Kasumi-1 (cell line): ENCODE results near the gene FAM227B.
"Not testable (repeated sequence)": the region's sequence is repeated elsewhere in the genome, so short reads cannot be mapped to it uniquely, and the experiment has no call there.

Experiments
- DNase-seq, 2 experiments: peaks; one replicate each; lab custom pipeline; 2025; lab: John Stamatoyannopoulos, UW

The FAM227B gene

GRCh38 chr15:49372366-49372765, 248.3 kb downstream of the FAM227B start:
- no peak for DNase-seq

- peak; percentile 31 to 37 for DNase-seq
Measured at GRCh38 chr15:49370782-49371181, 249.8 kb downstream of the FAM227B start.

- DNase-seq: no peak
Measured at GRCh38 chr15:49366496-49366895, 254.1 kb downstream of the FAM227B start.

GRCh38 chr15:49361370-49361769, 259.2 kb downstream of the FAM227B start:
- no peak for DNase-seq

GRCh38 chr15:49354439-49354838, 266.2 kb downstream of the FAM227B start:
- DNase-seq: not testable (repeated sequence)

- DNase-seq: no peak
Measured at GRCh38 chr15:49343546-49343945, 277.1 kb downstream of the FAM227B start.

- DNase-seq: no peak
Measured at GRCh38 chr15:49339656-49340055, 281.0 kb downstream of the FAM227B start.

GRCh38 chr15:49331951-49332350, 288.7 kb downstream of the FAM227B start:
- no peak for DNase-seq

- no peak for DNase-seq
Measured at GRCh38 chr15:49331442-49331841, 289.2 kb downstream of the FAM227B start.

- no peak for DNase-seq
Measured at GRCh38 chr15:49330166-49330565, 290.5 kb downstream of the FAM227B start.

GRCh38 chr15:49328941-49329340, 291.7 kb downstream of the FAM227B start:
- DNase-seq: no peak

GRCh38 chr15:49327927-49328326, 292.7 kb downstream of the FAM227B start:
- no peak for DNase-seq

- no peak for DNase-seq
Measured at GRCh38 chr15:49323207-49323606, 297.4 kb downstream of the FAM227B start.

- DNase-seq: no peak
Measured at GRCh38 chr15:49320351-49320750, 300.3 kb downstream of the FAM227B start.

- DNase-seq: no peak
Measured at GRCh38 chr15:49315391-49315823, 305.2 kb downstream of the FAM227B start.

GRCh38 chr15:49314716-49315115, 305.9 kb downstream of the FAM227B start:
- no peak for DNase-seq

- DNase-seq: no peak
Measured at GRCh38 chr15:49313650-49314049, 307.0 kb downstream of the FAM227B start.

GRCh38 chr15:49309889-49310288, 310.7 kb downstream of the FAM227B start:
- no peak for DNase-seq

GRCh38 chr15:49308686-49309085, 311.9 kb downstream of the FAM227B start:
- no peak for DNase-seq

GRCh38 chr15:49306551-49306950, 314.1 kb downstream of the FAM227B start:
- peak in 1 of 2 experiments; percentile 16 for DNase-seq

- no peak for DNase-seq
Measured at GRCh38 chr15:49303003-49303402, 317.6 kb downstream of the FAM227B start.

GRCh38 chr15:49301562-49301961, 319.1 kb downstream of the FAM227B start:
- DNase-seq: no peak

- no peak for DNase-seq
Measured at GRCh38 chr15:49300856-49301255, 319.8 kb downstream of the FAM227B start.

GRCh38 chr15:49297584-49297983, 323.0 kb downstream of the FAM227B start:
- no peak for DNase-seq

GRCh38 chr15:49296258-49296657, 324.4 kb downstream of the FAM227B start:
- no peak for DNase-seq
